ENCODE measurements around the gene EHD3.

Gene EHD3

GRCh38 chr2:31237348-31238017, 3.5 kb downstream of the EHD3 start:
- no peak for DNase-seq (ENCODE audit: low spot score)
- in situ Hi-C loops (cut with MboI; ENCODE audit: low sequenced_read_pairs, unreplicated experiment), result no loop called here

GRCh38 chr2:31238126-31238905, 4.4 kb downstream of the EHD3 start:
- no peak for DNase-seq (ENCODE audit: low spot score)
- TF ChIP-seq CTCF (IDR thresholded peaks at IDR 0.05; ENCODE audit: borderline replicate concordance, control extremely low read depth, extremely low read depth, insufficient read depth, missing control alignments), result no peak
- in situ Hi-C loops (cut with MboI; ENCODE audit: low sequenced_read_pairs, unreplicated experiment), result no loop called here

More at GRCh38 chr2:31237348-31238017, 3.5 kb downstream of the EHD3 start:
- no peak for TF ChIP-seq CTCF (IDR thresholded peaks at IDR 0.05; ENCODE audit: borderline replicate concordance, control extremely low read depth, extremely low read depth, insufficient read depth, missing control alignments)

DNA sequence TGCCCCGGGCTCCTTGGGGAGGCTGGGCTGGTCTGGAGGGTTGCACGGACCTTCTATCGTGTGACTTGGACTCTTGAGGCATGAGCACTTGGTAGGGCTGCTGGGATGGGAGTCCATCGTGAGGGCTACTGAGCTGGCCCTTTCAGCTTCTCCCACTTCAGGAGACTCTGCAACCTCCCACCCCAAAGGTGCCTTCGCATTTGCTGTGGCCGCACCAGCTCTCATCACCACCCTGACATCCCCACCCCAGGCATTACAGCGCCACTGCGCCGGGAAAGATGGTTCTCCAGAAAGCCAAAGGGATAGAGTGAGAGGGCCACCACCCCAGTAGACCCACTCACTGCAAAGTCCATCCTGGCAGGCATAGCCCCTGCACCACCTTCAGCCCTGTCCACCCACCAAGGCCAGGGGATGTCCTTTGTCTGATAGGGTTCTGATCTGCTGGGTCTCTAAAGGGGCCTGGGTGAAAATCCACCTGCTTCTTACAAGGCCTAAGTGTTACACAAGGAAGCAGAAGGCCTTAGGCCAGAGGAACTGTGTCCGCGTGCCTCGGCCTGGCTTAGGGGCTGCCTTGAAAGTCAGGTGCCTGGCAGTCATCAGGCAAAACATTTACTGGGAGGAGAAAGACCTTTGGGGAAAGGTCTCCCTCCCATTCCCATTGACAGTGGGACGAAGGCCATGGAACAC, 5.1 kb downstream of the EHD3 start:
- TF ChIP-seq CTCF (IDR thresholded peaks at IDR 0.05; ENCODE audit: borderline replicate concordance, control extremely low read depth, extremely low read depth, insufficient read depth, missing control alignments), result no peak
- in situ Hi-C loops (cut with MboI; ENCODE audit: low sequenced_read_pairs, unreplicated experiment), result no loop called here
- no peak for DNase-seq (ENCODE audit: low spot score)

DNA sequence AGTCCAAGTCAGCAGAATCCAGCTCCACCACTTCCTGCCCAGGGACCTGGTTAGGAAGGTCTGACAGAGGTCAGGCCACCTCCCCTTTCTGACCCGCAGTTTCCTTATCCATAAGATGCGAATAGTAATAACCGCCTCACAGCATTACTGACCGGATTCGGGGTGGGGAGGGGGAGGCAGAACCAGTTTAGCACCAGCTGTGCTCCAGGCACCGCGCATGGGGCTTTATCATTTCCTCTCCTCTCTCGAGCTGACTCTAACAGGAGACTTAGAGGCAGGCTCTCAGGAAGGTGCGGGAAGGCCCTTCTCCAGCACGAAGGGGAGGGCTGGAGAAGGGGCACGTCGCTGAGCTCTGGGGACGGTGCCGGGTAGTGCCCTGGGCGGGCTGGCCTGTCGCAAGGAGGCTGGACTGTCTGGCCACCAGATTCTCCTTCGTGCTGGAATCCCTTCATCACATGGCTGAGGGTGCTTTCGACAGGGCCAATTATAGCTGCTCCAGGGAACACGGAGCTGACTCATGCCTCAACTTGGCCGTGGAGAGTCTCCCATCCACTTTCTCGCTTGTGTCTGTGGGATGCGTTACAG, 5.7 kb downstream of the EHD3 start:
- no peak for TF ChIP-seq CTCF (IDR thresholded peaks at IDR 0.05; ENCODE audit: borderline replicate concordance, control extremely low read depth, extremely low read depth, insufficient read depth, missing control alignments)
- in situ Hi-C loops (cut with MboI; ENCODE audit: low sequenced_read_pairs, unreplicated experiment), result no loop called here

DNA sequence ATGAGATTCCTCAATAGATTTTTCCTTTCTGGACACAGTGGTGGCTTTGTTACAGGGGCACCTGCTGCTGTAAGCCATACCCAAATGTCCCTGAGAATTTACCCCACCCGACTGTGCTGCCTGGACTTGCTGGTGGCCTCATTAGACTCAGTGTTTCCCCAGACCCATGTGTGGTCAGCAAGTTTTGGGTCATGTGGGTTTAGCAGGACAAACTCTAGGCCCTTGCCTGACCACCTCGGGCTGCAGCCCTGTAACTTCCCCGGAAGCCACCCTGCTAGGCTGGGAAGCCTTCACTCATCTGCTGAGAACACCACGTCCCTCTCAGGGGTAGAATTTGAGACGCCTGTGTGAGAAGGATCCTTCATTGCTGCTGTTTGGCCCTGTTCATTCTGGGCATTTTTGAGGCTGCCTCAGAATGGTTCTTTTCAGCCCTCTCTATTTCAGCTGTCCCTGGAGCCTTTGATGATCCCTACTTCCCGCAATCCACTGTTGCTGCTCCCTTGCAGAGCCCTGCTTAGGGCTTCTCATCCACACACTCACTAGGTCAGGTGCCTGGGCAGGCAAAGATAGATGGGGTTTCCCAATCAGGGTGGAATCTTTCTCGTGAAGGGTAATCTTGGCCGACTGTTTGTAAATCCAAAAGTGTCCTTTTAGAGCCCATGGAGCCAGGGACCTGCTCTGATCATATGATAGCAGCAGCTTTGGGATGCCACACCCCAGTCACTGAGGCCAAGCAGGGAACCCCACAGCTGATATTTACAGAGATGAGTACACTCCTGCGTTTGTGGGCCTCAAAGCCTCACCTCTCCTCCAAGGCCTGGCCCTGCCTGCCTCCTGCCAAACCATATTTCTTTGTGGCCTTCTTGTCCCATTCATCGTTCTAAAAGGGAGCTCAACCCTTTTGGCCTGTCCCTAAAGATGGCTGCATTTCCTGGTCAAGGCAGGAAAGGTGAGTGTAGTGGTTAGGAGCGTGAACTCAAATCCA, 6.7 kb downstream of the EHD3 start:
- TF ChIP-seq CTCF (IDR thresholded peaks at IDR 0.05; ENCODE audit: borderline replicate concordance, control extremely low read depth, extremely low read depth, insufficient read depth, missing control alignments), result no peak
- in situ Hi-C loops (cut with MboI; ENCODE audit: low sequenced_read_pairs, unreplicated experiment), result no loop called here
- DNase-seq (ENCODE audit: low spot score), result no peak

More for the DNA sequence above, 5.7 kb downstream of the EHD3 start:
- DNase-seq (ENCODE audit: low spot score), result no peak
